ENCODE data around the gene HSD17B4. TPM values are rescaled to one million over a fixed set of nuclear protein-coding genes. Genes with fewer than 3 reads are reported as not detected.
"Not testable (repeated sequence)": the region's sequence is repeated elsewhere in the genome, so short reads cannot be mapped to it uniquely, and the experiment has no call there.

The HSD17B4 gene
- total RNA-seq, 1 donor from 2014 or later = 179 TPM

DNA sequence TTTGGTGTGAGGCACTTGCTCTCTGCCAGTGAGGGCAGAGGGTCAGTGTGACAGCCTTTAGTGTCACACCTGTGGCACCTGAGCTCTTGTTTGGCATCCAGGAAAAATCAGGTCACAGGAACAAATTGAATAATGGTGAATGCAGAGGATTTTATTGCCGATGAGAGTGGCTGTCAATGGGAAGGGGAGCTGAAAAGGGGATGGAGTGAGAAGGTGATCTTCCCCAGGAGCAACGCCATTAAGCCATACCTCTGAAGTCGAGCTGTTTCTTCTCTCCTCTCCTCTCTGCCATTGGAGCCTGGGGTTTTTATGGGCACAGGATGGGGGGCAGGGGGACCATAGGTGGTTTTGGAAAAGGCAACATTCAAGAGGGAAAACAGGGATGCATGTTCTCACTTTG lies 2.4 kb upstream of the HSD17B4 start:
- peaks cover 8% of the 10 kb centered on the region for H3K36me3 Mint-ChIP-seq (ENCODE audit: low read depth)
- H3K27ac Mint-ChIP-seq (ENCODE audit: unreplicated experiment) = no peak overlapping the region
- no peak for DNase-seq (ENCODE audit: low read depth, low spot score)
- TF ChIP-seq, protein P1, sequence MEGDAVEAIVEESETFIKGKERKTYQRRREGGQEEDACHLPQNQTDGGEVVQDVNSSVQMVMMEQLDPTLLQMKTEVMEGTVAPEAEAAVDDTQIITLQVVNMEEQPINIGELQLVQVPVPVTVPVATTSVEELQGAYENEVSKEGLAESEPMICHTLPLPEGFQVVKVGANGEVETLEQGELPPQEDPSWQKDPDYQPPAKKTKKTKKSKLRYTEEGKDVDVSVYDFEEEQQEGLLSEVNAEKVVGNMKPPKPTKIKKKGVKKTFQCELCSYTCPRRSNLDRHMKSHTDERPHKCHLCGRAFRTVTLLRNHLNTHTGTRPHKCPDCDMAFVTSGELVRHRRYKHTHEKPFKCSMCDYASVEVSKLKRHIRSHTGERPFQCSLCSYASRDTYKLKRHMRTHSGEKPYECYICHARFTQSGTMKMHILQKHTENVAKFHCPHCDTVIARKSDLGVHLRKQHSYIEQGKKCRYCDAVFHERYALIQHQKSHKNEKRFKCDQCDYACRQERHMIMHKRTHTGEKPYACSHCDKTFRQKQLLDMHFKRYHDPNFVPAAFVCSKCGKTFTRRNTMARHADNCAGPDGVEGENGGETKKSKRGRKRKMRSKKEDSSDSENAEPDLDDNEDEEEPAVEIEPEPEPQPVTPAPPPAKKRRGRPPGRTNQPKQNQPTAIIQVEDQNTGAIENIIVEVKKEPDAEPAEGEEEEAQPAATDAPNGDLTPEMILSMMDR (conservative IDR thresholded peaks at IDR 0.05) = no peak
- H3K4me3 Mint-ChIP-seq = no peak overlapping the region
- peaks cover 10% of the 10 kb centered on the region for H3K9me3 Mint-ChIP-seq
- no peaks in the 10 kb centered on the region for H3K27me3 Mint-ChIP-seq (ENCODE audit: low read depth)
- peaks cover 6% of the 10 kb centered on the region for H3K4me1 Mint-ChIP-seq

GRCh38 chr5:119450627-119451026 lies 1.7 kb upstream of the HSD17B4 start:
- not testable (repeated sequence) for H3K4me1 Mint-ChIP-seq; H3K27me3 Mint-ChIP-seq (ENCODE audit: low read depth); DNase-seq (ENCODE audit: low read depth, low spot score); H3K27ac Mint-ChIP-seq (ENCODE audit: unreplicated experiment); H3K36me3 Mint-ChIP-seq (ENCODE audit: low read depth); H3K9me3 Mint-ChIP-seq
- H3K4me3 Mint-ChIP-seq = peak overlapping the region; percentile 81

GRCh38 chr5:119451561-119451960 lies 736 bp upstream of the HSD17B4 start:
- no peaks in the 10 kb centered on the region for H3K27me3 Mint-ChIP-seq (ENCODE audit: low read depth)
- peaks cover 6% of the 10 kb centered on the region for H3K4me1 Mint-ChIP-seq
- no peak for DNase-seq (ENCODE audit: low read depth, low spot score)
- H3K4me3 Mint-ChIP-seq = peak overlapping the region; percentile 97
- H3K9me3 Mint-ChIP-seq = peaks cover 10% of the 10 kb centered on the region
- TF ChIP-seq, protein P1 (conservative IDR thresholded peaks at IDR 0.05) = no peak
- H3K36me3 Mint-ChIP-seq (ENCODE audit: low read depth) = peaks cover 8% of the 10 kb centered on the region
- H3K27ac Mint-ChIP-seq (ENCODE audit: unreplicated experiment) = no peak overlapping the region

- Mint-ChIP-seq H3K27me3 (ENCODE audit: low read depth) (no peaks in the 10 kb centered on the region), H3K36me3 (ENCODE audit: low read depth) (peaks cover 8% of the 10 kb centered on the region), H3K4me3 (peak overlapping the region; percentile 97), H3K4me1 (peaks cover 7% of the 10 kb centered on the region), H3K27ac (ENCODE audit: unreplicated experiment) (no peak overlapping the region), H3K9me3 (peaks cover 10% of the 10 kb centered on the region)
- TF ChIP-seq, protein P1 (conservative IDR thresholded peaks at IDR 0.05) = no peak
- DNase-seq (ENCODE audit: low read depth, low spot score) = no peak
Measured at GRCh38 chr5:119452060-119452372, 281 bp upstream of the HSD17B4 start.

DNA sequence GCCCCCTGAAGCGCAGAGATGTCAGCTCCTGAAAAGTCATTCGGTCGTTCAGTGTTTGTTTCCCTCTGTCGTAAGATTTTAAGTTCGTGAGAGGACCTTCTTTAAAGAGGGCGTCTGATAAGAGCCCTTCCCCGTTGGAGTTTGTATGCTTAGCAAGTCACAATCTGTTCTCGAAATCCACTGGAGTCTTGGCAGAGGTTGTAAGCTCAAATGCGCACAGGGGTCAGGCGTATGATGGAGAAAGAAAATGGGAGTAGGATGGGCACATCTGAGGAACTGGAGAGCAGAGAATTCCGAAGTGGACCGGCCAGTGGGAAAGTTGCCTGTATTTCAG lies 710 bp downstream of the HSD17B4 start:
- Mint-ChIP-seq H3K9me3 (peaks cover 10% of the 10 kb centered on the region), H3K4me3 (peak overlapping the region; percentile 97), H3K4me1 (peaks cover 9% of the 10 kb centered on the region), H3K27me3 (ENCODE audit: low read depth) (no peaks in the 10 kb centered on the region), H3K36me3 (ENCODE audit: low read depth) (peaks cover 8% of the 10 kb centered on the region), H3K27ac (ENCODE audit: unreplicated experiment) (peak overlapping the region; percentile 96)
- no peak for DNase-seq (ENCODE audit: low read depth, low spot score)
- TF ChIP-seq, protein P1 (conservative IDR thresholded peaks at IDR 0.05) = no peak

DNA sequence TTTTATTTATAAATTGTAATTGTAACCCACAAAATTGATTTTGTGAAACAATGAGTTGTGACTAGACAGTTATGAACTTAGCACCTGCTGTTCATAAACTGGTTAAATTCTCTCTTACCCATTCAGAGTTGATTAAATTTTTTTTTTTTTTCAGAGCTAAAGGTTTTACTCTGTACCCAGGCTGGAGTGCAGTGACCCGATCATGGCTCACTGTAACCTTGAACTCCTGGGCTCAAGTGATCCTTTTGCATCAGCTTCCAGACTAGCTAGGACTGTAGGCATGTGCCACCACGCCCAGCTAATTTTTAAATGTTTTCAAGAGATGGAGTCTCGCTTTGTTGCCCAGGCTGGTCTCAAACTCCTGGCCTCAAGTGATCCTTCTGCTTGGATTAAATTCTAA lies 1.9 kb downstream of the HSD17B4 start:
- no peak overlapping the region for H3K27ac Mint-ChIP-seq (ENCODE audit: unreplicated experiment)
- DNase-seq (ENCODE audit: low read depth, low spot score) = no peak

More for the DNA sequence above, 1.9 kb downstream of the HSD17B4 start:
- TF ChIP-seq, protein P1 (conservative IDR thresholded peaks at IDR 0.05) = no peak
- Mint-ChIP-seq H3K9me3 (peaks cover 10% of the 10 kb centered on the region), H3K27me3 (ENCODE audit: low read depth) (no peaks in the 10 kb centered on the region), H3K4me3 (no peak overlapping the region), H3K36me3 (ENCODE audit: low read depth) (peaks cover 8% of the 10 kb centered on the region), H3K4me1 (peaks cover 12% of the 10 kb centered on the region)
